K562 (cell line): ENCODE results near the gene ZMYND8. TPM values are rescaled to one million over a fixed set of nuclear protein-coding genes. Genes with fewer than 3 reads are reported as not detected.
A peak's percentile ranks its signal among the peaks of the same experiment; 100 is the strongest.

Source experiments
- ATAC-seq: fragments of 200-7000 bp; cut with Tn5 transposase; 3 replicates; pipeline ENCODE4 v1.9.1; 2020; ENCODE audit warnings: moderate library complexity
- BruUV-seq: library from RNA; stranded (reverse); fragments of 400-500 nt; replicated peaks from 2 replicates; lab custom pipeline; 2021; lab: Mats Ljungman, UMichigan
- CTCF ChIA-PET: fragments of 300-600 bp; formaldehyde crosslinking; extraction: SDS; loops from one replicate; lab custom pipeline; 2021; ENCODE audit warnings: low intra/inter-chr PET ratio; lab: Yijun Ruan, JAX
- POLR2A ChIA-PET: fragments of 300-600, 350-650 bp; sonication (Branson Sonifier 250); formaldehyde crosslinking; extraction: SDS; loops from one replicate; lab custom pipeline; 2021; ENCODE audit warnings: antibody characterized with exemption, inconsistent platforms; lab: Yijun Ruan, JAX
- DNase-seq, 4 experiments: peaks; one replicate each; pipeline versions ENCODE4 v3.0.0 to v3.0.0-alpha.2; 2011 to 2018; ENCODE audit warnings: low spot score in 3 of 4, mixed read lengths in 3 of 4; ENCODE audit errors: extremely low read depth in 1 of 4
- FAIRE-seq: peaks from 2 replicates; lab custom pipeline; 2011; peaks lifted over from hg19 to GRCh38; lab: Jason Lieb, UNC
- H2AFZ ChIP-seq: 2 replicates; pipeline ENCODE4 v1.6.0; 2011; ENCODE audit warnings: low read depth, low read length, control low read depth, inconsistent platforms
- H3K27ac ChIP-seq: fragments of 200-600 bp; 3 replicates; pipeline ENCODE4 v1.8.0; 2011; ENCODE audit warnings: low read depth, mild to moderate bottlenecking, control low read depth, inconsistent platforms, low read length, moderate library complexity, mixed read lengths; ENCODE audit errors: extremely low read depth
- H3K27me3 ChIP-seq, 2 experiments: fragments of 300-600 bp in 1 of 2; 2 replicates in 1 of 2; 3 replicates in 1 of 2; pipeline versions ENCODE4 v1.6.0 to v1.8.0; 2011; ENCODE audit warnings: inconsistent platforms in 2 of 2, low read length in 2 of 2, mild to moderate bottlenecking in 1 of 2, mixed read lengths in 1 of 2, moderate library complexity in 1 of 2; ENCODE audit not compliant: control insufficient read depth in 2 of 2, insufficient read depth in 2 of 2
- H3K36me3 ChIP-seq: fragments of 300-600 bp; 3 replicates; pipeline ENCODE4 v1.8.0; 2011; ENCODE audit warnings: mild to moderate bottlenecking, low read length, inconsistent platforms; ENCODE audit not compliant: control insufficient read depth, insufficient read depth
- H3K4me1 ChIP-seq, 2 experiments: fragments of 200-600 bp in 1 of 2; replicated peaks in 1 of 2; 2 replicates in 1 of 2; 3 replicates in 1 of 2; pipeline versions ENCODE4 v1.5.1 to v1.8.0; 2011; ENCODE audit warnings: inconsistent platforms in 2 of 2, low read length in 2 of 2, mild to moderate bottlenecking in 1 of 2, mixed read lengths in 1 of 2, moderate library complexity in 1 of 2; ENCODE audit not compliant: control insufficient read depth in 2 of 2, insufficient read depth in 2 of 2
- H3K4me2 ChIP-seq: 2 replicates; pipeline ENCODE4 v1.6.1; 2011; ENCODE audit warnings: low read length, control low read depth, inconsistent platforms, mixed read lengths; ENCODE audit not compliant: insufficient read depth
- H3K4me3 ChIP-seq: fragments of 200-600 bp; sonication (generic), shearing (Covaris generic); 2 replicates; pipeline ENCODE4 v1.5.1; 2016; ENCODE audit warnings: control low read depth, inconsistent platforms
- H3K79me2 ChIP-seq: fragments of 200-600 bp; 3 replicates; pipeline ENCODE4 v1.8.0; 2011; ENCODE audit warnings: low read length, inconsistent platforms; ENCODE audit not compliant: control insufficient read depth, insufficient read depth
- H3K9ac ChIP-seq, 2 experiments: 2 replicates each; pipeline versions ENCODE4 v1.6.0 to v1.6.1; 2011; ENCODE audit warnings: low read depth in 2 of 2, low read length in 2 of 2, control low read depth in 1 of 2, inconsistent platforms in 1 of 2, mild to moderate bottlenecking in 1 of 2, mixed read lengths in 1 of 2; ENCODE audit not compliant: insufficient read depth in 1 of 2
- H3K9me1 ChIP-seq: one replicate; pipeline ENCODE4 v1.6.0; 2011; ENCODE audit warnings: inconsistent platforms, mild to moderate bottlenecking, low read length, moderate library complexity; ENCODE audit not compliant: control insufficient read depth, insufficient read depth
- H3K9me3 ChIP-seq: replicated peaks from 2 replicates; pipeline ENCODE4 v1.5.1; 2011; ENCODE audit warnings: low read depth, low read length, inconsistent platforms; ENCODE audit not compliant: control insufficient read depth, insufficient read depth
- H4K20me1 ChIP-seq: replicated peaks from 2 replicates; pipeline ENCODE4 v1.6.1; 2011; ENCODE audit warnings: low read length, inconsistent platforms, mixed read lengths; ENCODE audit not compliant: control insufficient read depth, insufficient read depth
- BACH1 ChIP-seq: fragments of 200-800 bp; sonication (Bioruptor generic); IDR thresholded peaks from 2 replicates; pipeline ENCODE4 v1.6.1; 2016; ENCODE audit warnings: missing genetic modification characterization, missing compliant biosample characterization
- EWSR1 ChIP-seq: fragments of 450-650 bp; IDR thresholded peaks from 2 replicates; pipeline ENCODE4 v1.6.1; 2018; ENCODE audit warnings: borderline replicate concordance, mild to moderate bottlenecking, low read depth, moderate library complexity; ENCODE audit not compliant: partially characterized antibody
- MTA2 ChIP-seq: fragments of 450-650 bp; IDR thresholded peaks from 2 replicates; pipeline ENCODE4 v1.6.1; 2016; ENCODE audit warnings: low read depth
- PATZ1 ChIP-seq: fragments of 250-450 bp; sonication (Bioruptor Pico); IDR thresholded peaks from 2 replicates; pipeline ENCODE4 v1.5.0; 2020; ENCODE audit warnings: mild to moderate bottlenecking, borderline replicate concordance
- POLR2A ChIP-seq: fragments of 450-650 bp; conservative IDR thresholded peaks from 2 replicates; pipeline ENCODE4 v1.6.1; 2016
- RBM22 ChIP-seq: fragments of 200-400 bp; formaldehyde crosslinking; IDR thresholded peaks from 2 replicates; pipeline ENCODE4 v1.6.1; 2018; ENCODE audit warnings: low read length, low read depth; ENCODE audit not compliant: poor library complexity, severe bottlenecking
- RFX5 ChIP-seq: IDR thresholded peaks from 2 replicates; pipeline ENCODE4 v1.6.1; 2011; ENCODE audit warnings: low read depth, mild to moderate bottlenecking, improper control_type of control experiment, low read length
- SUPT5H ChIP-seq: fragments of 450-650 bp; IDR thresholded peaks from 2 replicates; pipeline ENCODE4 v1.6.1; 2016
- TAF7 ChIP-seq: fragments of 450-650 bp; IDR thresholded peaks from 2 replicates; pipeline ENCODE4 v1.6.1; 2016; ENCODE audit warnings: missing genetic modification characterization, missing compliant biosample characterization
- ZNF707 ChIP-seq: fragments of 250-450 bp; sonication (Bioruptor Pico); conservative IDR thresholded peaks from 2 replicates; pipeline ENCODE4 v1.8.0; 2022; ENCODE audit warnings: inconsistent platforms, mild to moderate bottlenecking, moderate library complexity
- WGBS: fragments of 100-300 bp; shearing (Covaris generic); methylation state at CpG from one replicate; pipeline ENCODE4 v1.1.6; 2016; ENCODE audit warnings: low coverage, mixed read lengths; ENCODE audit not compliant: insufficient coverage; ENCODE audit errors: missing lambda C conversion rate; 5-methylcytosine and 5-hydroxymethylcytosine counted together
- in situ Hi-C: fragments of 300-500 bp; cut with MboI; formaldehyde crosslinking; loops from 4 replicates; pipeline ENCODE4 v1.15.0; 2018; ENCODE audit warnings: inconsistent platforms, mixed read lengths
- intact Hi-C: fragments of 100-400 bp; cut with micrococcal nuclease; formaldehyde crosslinking; loops from 2 replicates; pipeline ENCODE4 v1.14.2; 2022
- polyA plus RNA-seq, 8 experiments: library from polyadenylated mRNA; depleted of rRNA in 4 of 8; stranded (reverse) in 5 of 8; unstranded in 3 of 8; fragments of >200 nt; fragmentation: Nextera tagmentation in 2 of 8; fragmentation: Illumina TruSeq in 1 of 8; extraction: Ambion mirVana in 2 of 8; extraction: Trizol in 1 of 8; gene quantifications; 2 replicates each; pipeline versions ENCODE4 v1.2.1 to v1.2.3, GENCODE V29; 2011 to 2014; ENCODE audit warnings: inconsistent platforms in 1 of 8, missing spikeins in 1 of 8
- total RNA-seq, 7 experiments: library from RNA; depleted of rRNA in 6 of 7; stranded (reverse); fragments of >200 nt in 6 of 7; fragmentation: Illumina TruSeq in 2 of 7; extraction: Trizol in 2 of 7; gene quantifications; 2 replicates each; pipeline versions ENCODE4 v1.2.1 to v1.2.3, GENCODE V29; 2011 to 2021; ENCODE audit warnings: low replicate concordance in 1 of 7
- TF ChIP-seq, protein P1 (sequence below): fragments of 450-650 bp; formaldehyde crosslinking; conservative IDR thresholded peaks from 2 replicates; pipeline ENCODE4 v1.4.0; 2022; ENCODE audit warnings: mild to moderate bottlenecking, missing genetic modification characterization
- TF ChIP-seq, protein P2 (sequence below), 2 experiments: fragments of 450-650 bp in 1 of 2; sonication (generic) in 1 of 2; formaldehyde crosslinking; conservative IDR thresholded peaks; 2 replicates each; pipeline versions ENCODE4 v1.4.0 to v1.8.1; 2020 to 2022; ENCODE audit warnings: mild to moderate bottlenecking in 1 of 2, missing genetic modification reagents in 1 of 2

ZMYND8 gene
- total and polyA plus RNA-seq, 9 of the 15 experiments (the other 6 are each of a cell fraction or from before 2014, with no cell fraction given) = 31.8 to 148 (median 71.9) TPM

GRCh38 chr20:47271046-47271615 is 85.4 kb downstream of the ZMYND8 start (continued):
- TF ChIP-seq EWSR1 (peak; percentile 53), RBM22 (peak; percentile 32), POLR2A (peak; percentile 49; the same call in 1 of the 2 replicates)
- TF ChIP-seq, protein P1, sequence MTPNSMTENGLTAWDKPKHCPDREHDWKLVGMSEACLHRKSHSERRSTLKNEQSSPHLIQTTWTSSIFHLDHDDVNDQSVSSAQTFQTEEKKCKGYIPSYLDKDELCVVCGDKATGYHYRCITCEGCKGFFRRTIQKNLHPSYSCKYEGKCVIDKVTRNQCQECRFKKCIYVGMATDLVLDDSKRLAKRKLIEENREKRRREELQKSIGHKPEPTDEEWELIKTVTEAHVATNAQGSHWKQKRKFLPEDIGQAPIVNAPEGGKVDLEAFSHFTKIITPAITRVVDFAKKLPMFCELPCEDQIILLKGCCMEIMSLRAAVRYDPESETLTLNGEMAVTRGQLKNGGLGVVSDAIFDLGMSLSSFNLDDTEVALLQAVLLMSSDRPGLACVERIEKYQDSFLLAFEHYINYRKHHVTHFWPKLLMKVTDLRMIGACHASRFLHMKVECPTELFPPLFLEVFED (CRISPR knock-in tag) = no peak

DNA sequence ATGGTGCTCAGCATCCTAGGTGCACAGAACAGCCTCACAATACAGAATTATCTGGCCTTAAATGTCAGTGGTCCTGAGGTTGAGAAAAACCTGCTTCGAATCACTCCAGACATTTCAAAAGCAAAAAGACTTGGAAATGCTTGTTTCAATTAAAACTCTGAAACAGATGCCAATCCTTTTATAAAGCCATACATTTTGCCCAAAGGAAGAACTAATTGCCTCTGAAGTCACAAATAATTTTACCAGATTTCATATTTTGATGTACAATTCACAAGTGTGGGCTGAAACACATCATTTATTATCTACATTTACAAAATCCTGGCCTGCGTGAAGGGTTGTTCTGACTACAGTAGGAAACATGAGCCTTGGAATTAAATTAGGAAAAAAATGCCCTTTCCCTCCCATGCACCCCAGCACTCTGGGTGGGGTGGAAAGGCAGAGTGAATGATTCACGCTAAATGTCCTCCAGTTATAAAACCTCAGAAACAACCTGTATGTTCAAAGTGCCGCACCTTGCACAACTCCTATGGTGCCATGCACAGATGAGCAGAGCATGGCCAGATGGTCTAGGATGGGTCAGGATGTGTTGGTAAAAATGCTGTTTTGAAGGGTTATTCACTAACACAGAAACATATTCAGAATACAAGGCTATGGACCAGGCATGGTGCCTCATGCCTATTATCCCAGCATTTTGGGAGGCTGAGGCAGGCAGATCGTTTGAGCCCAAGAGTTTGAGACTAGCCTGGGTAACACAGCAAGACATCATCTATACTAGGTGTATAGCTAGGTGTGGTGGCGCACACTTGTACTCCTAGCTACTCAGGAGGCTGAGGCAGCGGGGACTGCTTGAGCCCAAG is 87.0 kb downstream of the ZMYND8 start:
- Histone ChIP-seq H4K20me1 (peaks cover 44% of the 10 kb centered on the region), H3K4me3 (no peak overlapping the region), H3K9ac (no peak overlapping the region), H3K27ac (no peak overlapping the region), H3K27me3 (no peaks in the 10 kb centered on the region), H2AFZ (no peak overlapping the region), H3K4me2 (no peak overlapping the region), H3K9me1 (peaks cover 3% of the 10 kb centered on the region), H3K9me3 (no peaks in the 10 kb centered on the region), H3K36me3 (peaks cover 92% of the 10 kb centered on the region), H3K79me2 (peaks cover 92% of the 10 kb centered on the region), H3K4me1 (peaks cover 0 to 5% of the 10 kb centered on the region in 2 experiments; a peak in 1 of 5 replicates)
- POLR2A ChIA-PET = interaction anchor here (2.1 kb wide), 1 partner anchor 11 kb away, joined by 9 read pairs; no protein-coding TSS in a partner anchor
- FAIRE-seq (no peak), ATAC-seq (no peak), DNase-seq (no peak)
- CTCF ChIA-PET = no interaction called here
- in situ Hi-C loops = no loop called here
- no TSS peak for BruUV-seq
- intact Hi-C loops = loop anchor here (5.0 kb wide), 2 partner anchors 72 to 348 kb away; no protein-coding TSS in a partner anchor
- 95% methylated on average over 7 of the region's 7 CpGs for WGBS
- TF ChIP-seq TAF7 (no peak), SUPT5H (peak; percentile 23; the same call in 1 of the 2 replicates), BACH1 (0 out of 2 replicates have a peak, but pooled peaks have one; percentile 33), MTA2 (no peak), RFX5 (no peak), PATZ1 (CRISPR knock-in tag) (no peak), ZNF707 (CRISPR knock-in tag) (no peak)
- TF ChIP-seq, protein P2, sequence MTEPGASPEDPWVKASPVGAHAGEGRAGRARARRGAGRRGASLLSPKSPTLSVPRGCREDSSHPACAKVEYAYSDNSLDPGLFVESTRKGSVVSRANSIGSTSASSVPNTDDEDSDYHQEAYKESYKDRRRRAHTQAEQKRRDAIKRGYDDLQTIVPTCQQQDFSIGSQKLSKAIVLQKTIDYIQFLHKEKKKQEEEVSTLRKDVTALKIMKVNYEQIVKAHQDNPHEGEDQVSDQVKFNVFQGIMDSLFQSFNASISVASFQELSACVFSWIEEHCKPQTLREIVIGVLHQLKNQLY (CRISPR knock-in tag; conservative IDR thresholded peaks at IDR 0.05) = no peak
